ENCODE measurements around the gene C12orf57. TPM values are rescaled to one million over a fixed set of nuclear protein-coding genes. Genes with fewer than 3 reads are reported as not detected.

Gene C12orf57
- total and polyA plus RNA-seq, 9 of the 15 experiments (the other 6 are each of a cell fraction or from before 2014, with no cell fraction given) = 26.7 to 191 (median 107) TPM

GRCh38 chr12:6965026-6965661 is 21.3 kb downstream of the C12orf57 start (continued):
- TF ChIP-seq BCLAF1 (IDR thresholded peaks at IDR 0.05; ENCODE audit: borderline replicate concordance in 1 of 2, control insufficient read depth in 1 of 2, low read depth in 2 of 2, low read length in 1 of 2) = no peak
- TF ChIP-seq TAF1 (IDR thresholded peaks at IDR 0.05; ENCODE audit: control insufficient read depth, extremely low read depth, insufficient read depth, low read length, severe bottlenecking) = peak; percentile 32
- TF ChIP-seq MEF2A (IDR thresholded peaks at IDR 0.05; ENCODE audit: control insufficient read depth, low read depth, low read length) = no peak
- TF ChIP-seq TAF7 (tag; IDR thresholded peaks at IDR 0.05) = no peak
- no peak for TF ChIP-seq EP300 (IDR thresholded peaks at IDR 0.05; ENCODE audit: low read length)
- no peak for TF ChIP-seq ZNF23 (CRISPR knock-in tag; IDR thresholded peaks at IDR 0.05)
- no peak for TF ChIP-seq STAG1 (CRISPR knock-in tag; IDR thresholded peaks at IDR 0.05; ENCODE audit: borderline replicate concordance)
- TF ChIP-seq USF1 (CRISPR knock-in tag; IDR thresholded peaks at IDR 0.05) = peak; percentile 70
- TF ChIP-seq PTBP1 (IDR thresholded peaks at IDR 0.05; ENCODE audit: low read depth, low read length) = no peak
- no peak for TF ChIP-seq STAT6 (CRISPR knock-in tag; IDR thresholded peaks at IDR 0.05)
- TF ChIP-seq MBD1 (CRISPR knock-in tag; IDR thresholded peaks at IDR 0.05) = no peak
- TF ChIP-seq LCOR (CRISPR knock-in tag; IDR thresholded peaks at IDR 0.05) = no peak
- no peak for TF ChIP-seq THAP7 (CRISPR knock-in tag; IDR thresholded peaks at IDR 0.05)
- TF ChIP-seq TBP (optimal IDR thresholded peaks at IDR 0.05; ENCODE audit: low read depth, low read length) = no peak
- no peak for TF ChIP-seq HINFP (tag; conservative IDR thresholded peaks at IDR 0.05; ENCODE audit: low read depth)
- TF ChIP-seq COPS2 (conservative IDR thresholded peaks at IDR 0.05) = no peak
